ENCODE data around the gene MBD5. TPM values are rescaled to one million over a fixed set of nuclear protein-coding genes. Genes with fewer than 3 reads are reported as not detected.

MBD5 gene
- total RNA-seq, 4 donors from 2014 or later: 40.3 to 77.0 (median 50.4) TPM

DNA sequence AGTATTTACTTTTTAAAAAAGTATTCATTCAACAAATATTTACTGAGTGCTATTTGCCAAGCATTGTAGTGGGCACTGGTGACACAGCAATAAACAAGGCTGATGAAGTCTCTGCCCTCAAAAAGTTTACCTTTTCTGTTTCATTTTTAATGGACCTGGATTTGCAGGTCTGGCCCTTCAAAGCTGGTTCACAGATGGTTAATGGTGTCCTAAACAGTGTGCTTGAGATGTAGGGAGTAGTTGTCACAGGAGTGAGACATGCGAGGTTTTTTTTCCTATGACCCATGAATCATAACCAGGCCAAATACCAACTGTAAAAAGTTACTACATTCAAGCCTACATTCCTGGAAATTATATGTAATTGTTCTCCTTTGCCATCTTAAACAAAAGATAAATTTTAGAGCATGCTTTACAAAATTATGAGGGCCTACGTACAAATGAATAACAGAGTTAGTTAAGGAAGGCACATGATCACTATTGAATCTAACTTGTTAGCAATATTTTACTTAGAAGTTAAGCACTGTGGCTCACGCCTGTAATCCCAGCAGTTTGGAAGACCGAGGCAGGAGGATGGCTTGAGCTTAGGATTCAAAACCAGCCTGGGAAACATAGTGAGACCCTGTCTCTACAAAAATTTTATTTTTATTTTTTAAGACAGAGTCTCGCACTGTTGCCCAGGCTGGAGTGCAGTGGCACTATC lies 223.9 kb downstream of the MBD5 start:
- H3K4me1 ChIP-seq: peaks cover 0 to 13% (median 0%) of the 10 kb centered on the region in 3 donors
- no peak overlapping the region for H3K4me3 ChIP-seq
- H3K27me3 ChIP-seq: no peaks in the 10 kb centered on the region
- peaks cover 0 to 14% (median 0%) of the 10 kb centered on the region in 3 donors for H3K9me3 ChIP-seq
- peak overlapping the region in 1 of 4 donors; percentile 35 for H3K27ac ChIP-seq
- 61 to 71% methylated on average over 3 to 5 of the region's 5 CpGs for WGBS, 2 donors (ENCODE audit: low coverage in 1 of 2)
- no peak for ATAC-seq
- TF ChIP-seq POLR2A (IDR thresholded peaks at IDR 0.05) (no peak), POLR2AphosphoS5 (IDR thresholded peaks at IDR 0.05) (no peak), EP300 (IDR thresholded peaks at IDR 0.05) (no peak)
- TF ChIP-seq, protein P1, sequence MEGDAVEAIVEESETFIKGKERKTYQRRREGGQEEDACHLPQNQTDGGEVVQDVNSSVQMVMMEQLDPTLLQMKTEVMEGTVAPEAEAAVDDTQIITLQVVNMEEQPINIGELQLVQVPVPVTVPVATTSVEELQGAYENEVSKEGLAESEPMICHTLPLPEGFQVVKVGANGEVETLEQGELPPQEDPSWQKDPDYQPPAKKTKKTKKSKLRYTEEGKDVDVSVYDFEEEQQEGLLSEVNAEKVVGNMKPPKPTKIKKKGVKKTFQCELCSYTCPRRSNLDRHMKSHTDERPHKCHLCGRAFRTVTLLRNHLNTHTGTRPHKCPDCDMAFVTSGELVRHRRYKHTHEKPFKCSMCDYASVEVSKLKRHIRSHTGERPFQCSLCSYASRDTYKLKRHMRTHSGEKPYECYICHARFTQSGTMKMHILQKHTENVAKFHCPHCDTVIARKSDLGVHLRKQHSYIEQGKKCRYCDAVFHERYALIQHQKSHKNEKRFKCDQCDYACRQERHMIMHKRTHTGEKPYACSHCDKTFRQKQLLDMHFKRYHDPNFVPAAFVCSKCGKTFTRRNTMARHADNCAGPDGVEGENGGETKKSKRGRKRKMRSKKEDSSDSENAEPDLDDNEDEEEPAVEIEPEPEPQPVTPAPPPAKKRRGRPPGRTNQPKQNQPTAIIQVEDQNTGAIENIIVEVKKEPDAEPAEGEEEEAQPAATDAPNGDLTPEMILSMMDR (IDR thresholded peaks at IDR 0.05): no peak
- peaks cover 0 to 16% of the 10 kb centered on the region in 2 donors for H3K36me3 ChIP-seq

DNA sequence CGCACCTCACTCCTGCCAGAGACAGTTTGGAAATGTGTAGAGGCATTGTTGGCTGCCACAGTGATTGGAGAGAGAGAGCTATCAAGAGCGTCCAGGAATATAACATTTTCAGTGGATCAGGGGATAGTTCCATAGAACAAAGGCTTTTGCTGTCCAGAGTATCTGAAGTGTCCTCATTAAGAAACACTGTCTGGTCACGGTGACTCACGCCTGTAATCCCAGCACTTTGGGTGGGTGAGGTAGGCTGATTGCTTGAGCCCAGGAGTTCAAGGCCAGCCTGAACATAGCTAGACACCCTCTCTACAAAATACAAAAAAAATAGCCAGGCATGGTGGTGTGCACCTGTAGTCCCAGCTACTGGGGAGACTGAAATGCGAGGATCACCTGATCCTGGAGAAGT lies 231.1 kb downstream of the MBD5 start:
- H3K9me3 ChIP-seq: no peaks in the 10 kb centered on the region
- no peak for ATAC-seq
- TF ChIP-seq EP300 (IDR thresholded peaks at IDR 0.05) (no peak), POLR2A (IDR thresholded peaks at IDR 0.05) (no peak), POLR2AphosphoS5 (IDR thresholded peaks at IDR 0.05) (no peak)
- TF ChIP-seq, protein P1 (IDR thresholded peaks at IDR 0.05): no peak
- H3K27ac ChIP-seq: no peak overlapping the region
- WGBS, 2 donors (ENCODE audit: low coverage in 1 of 2): 89 to 90% methylated on average over 5 of the region's 5 CpGs
- no peak overlapping the region for H3K4me3 ChIP-seq
- no peaks in the 10 kb centered on the region for H3K27me3 ChIP-seq
- peaks cover 0 to 24% of the 10 kb centered on the region in 2 donors for H3K36me3 ChIP-seq
- no peaks in the 10 kb centered on the region for H3K4me1 ChIP-seq

DNA sequence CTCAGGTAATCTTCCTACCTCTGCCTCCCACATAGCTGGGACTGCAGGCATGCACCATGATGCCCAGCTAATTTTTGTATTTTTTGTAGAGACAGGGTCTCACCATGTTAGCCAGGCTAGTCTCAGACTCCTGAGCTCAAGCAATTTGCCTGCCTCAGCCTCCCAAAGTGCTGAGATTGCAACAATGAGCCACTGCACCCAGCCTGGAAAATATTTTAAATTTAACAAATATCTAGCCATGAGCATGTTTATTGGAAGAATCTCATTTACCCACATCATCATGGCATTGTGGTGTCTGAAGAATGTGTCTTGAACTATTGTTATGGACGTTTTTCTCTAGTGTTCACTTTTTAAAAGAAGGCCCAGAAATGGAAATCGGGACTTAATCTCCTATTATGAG lies 231.8 kb downstream of the MBD5 start:
- TF ChIP-seq POLR2A (IDR thresholded peaks at IDR 0.05) (no peak), EP300 (IDR thresholded peaks at IDR 0.05) (no peak), POLR2AphosphoS5 (IDR thresholded peaks at IDR 0.05) (no peak)
- TF ChIP-seq, protein P1 (IDR thresholded peaks at IDR 0.05): no peak

DNA sequence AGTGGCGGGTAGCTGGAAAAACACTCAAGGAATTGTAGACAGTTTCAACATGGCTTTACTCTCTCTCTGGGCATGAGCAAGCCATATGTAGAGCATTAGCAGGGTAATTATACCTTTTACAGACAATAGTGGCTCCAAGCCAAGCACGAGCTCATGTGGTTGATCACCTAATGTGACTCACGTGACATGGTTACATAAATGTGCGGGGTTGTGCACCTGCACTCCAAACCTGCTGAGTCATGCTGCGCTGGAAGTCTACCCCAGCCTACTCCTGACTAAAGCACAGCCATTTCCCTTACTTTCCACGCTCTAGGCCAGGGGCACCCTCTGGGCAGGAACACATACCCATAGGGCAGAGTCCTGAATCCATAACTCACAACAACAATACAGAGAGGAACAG lies 232.8 kb downstream of the MBD5 start:
- 87 to 91% methylated on average over 3 to 6 of the region's 6 CpGs for WGBS, 2 donors (ENCODE audit: low coverage in 1 of 2)
- ATAC-seq: no peak
- Histone ChIP-seq H3K9me3 (no peaks in the 10 kb centered on the region), H3K27ac (no peak overlapping the region), H3K4me3 (no peak overlapping the region), H3K27me3 (no peaks in the 10 kb centered on the region), H3K36me3 (peaks cover 0 to 24% of the 10 kb centered on the region in 2 donors), H3K4me1 (no peaks in the 10 kb centered on the region)
- TF ChIP-seq EP300 (IDR thresholded peaks at IDR 0.05) (no peak), POLR2AphosphoS5 (IDR thresholded peaks at IDR 0.05) (no peak), POLR2A (IDR thresholded peaks at IDR 0.05) (no peak)
- TF ChIP-seq, protein P1 (IDR thresholded peaks at IDR 0.05): no peak

More for the DNA sequence above, 231.8 kb downstream of the MBD5 start:
- Histone ChIP-seq H3K9me3 (no peaks in the 10 kb centered on the region), H3K4me3 (no peak overlapping the region), H3K27me3 (no peaks in the 10 kb centered on the region), H3K4me1 (no peaks in the 10 kb centered on the region), H3K36me3 (peaks cover 0 to 24% of the 10 kb centered on the region in 2 donors), H3K27ac (no peak overlapping the region)
- no peak for ATAC-seq
- WGBS, 2 donors (ENCODE audit: low coverage in 1 of 2): 66 to 68% methylated on average over 2 of the region's 2 CpGs

DNA sequence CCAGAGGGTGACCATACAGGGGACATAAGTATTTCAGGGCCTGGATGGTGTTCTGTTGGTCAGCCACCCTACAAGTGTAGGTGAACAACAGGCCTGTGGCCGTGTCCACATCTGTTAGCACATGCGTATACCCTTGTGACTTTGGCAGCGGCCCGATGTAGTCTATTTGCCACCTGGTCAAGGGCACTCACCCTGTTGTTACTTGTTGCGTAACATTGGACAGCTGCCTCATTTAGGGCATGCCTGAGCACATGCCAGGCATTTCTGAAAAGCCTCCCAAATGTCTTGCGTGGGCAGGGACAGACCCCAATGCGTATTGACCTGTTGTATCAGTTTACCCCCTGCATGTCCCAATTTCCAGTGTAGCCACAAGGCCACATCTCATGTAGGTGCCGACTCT lies 235.0 kb downstream of the MBD5 start:
- Histone ChIP-seq H3K4me3 (no peak overlapping the region), H3K4me1 (no peaks in the 10 kb centered on the region), H3K9me3 (no peaks in the 10 kb centered on the region), H3K36me3 (peaks cover 0 to 24% of the 10 kb centered on the region in 2 donors), H3K27ac (no peak overlapping the region), H3K27me3 (no peaks in the 10 kb centered on the region)
- WGBS, 2 donors (ENCODE audit: low coverage in 1 of 2): 97% methylated on average over 4 of the region's 8 CpGs; no CpG with 5 or more reads in 1 of the 2 donors
- TF ChIP-seq EP300 (IDR thresholded peaks at IDR 0.05): no peak
- no peak for TF ChIP-seq POLR2A (IDR thresholded peaks at IDR 0.05)
- TF ChIP-seq, protein P1 (IDR thresholded peaks at IDR 0.05): no peak
- TF ChIP-seq POLR2AphosphoS5 (IDR thresholded peaks at IDR 0.05): no peak
- no peak for ATAC-seq
